Neural cell (in vitro differentiated cells): ENCODE measurements around the gene PI3. TPM values are rescaled to one million over a fixed set of nuclear protein-coding genes. Genes with fewer than 3 reads are reported as not detected.
"Not testable (repeated sequence)": the region's sequence is repeated elsewhere in the genome, so short reads cannot be mapped to it uniquely, and the experiment has no call there.

Source experiments
- H2AFZ ChIP-seq: fragments of 200-600, 300-800 bp; sonication (generic), shearing (Covaris generic); 2 replicates; pipeline ENCODE4 v1.6.0; 2014; ENCODE audit warnings: low read depth, mild to moderate bottlenecking, antibody characterized with exemption, low read length, moderate library complexity
- H3F3A ChIP-seq: fragments of 200-600 bp; shearing (Covaris generic); 2 replicates; pipeline ENCODE4 v1.6.1; 2016; ENCODE audit warnings: mild to moderate bottlenecking, moderate library complexity, mixed read lengths, antibody characterized with exemption, low read length; ENCODE audit not compliant: insufficient read depth, poor library complexity, severe bottlenecking
- H3K27ac ChIP-seq: fragments of 200-600, 300-800 bp; sonication (generic), shearing (Covaris generic); 2 replicates; pipeline ENCODE4 v1.5.1; 2014; ENCODE audit warnings: mild to moderate bottlenecking, low read length, moderate library complexity
- H3K27me3 ChIP-seq: fragments of 300-800, 200-600 bp; sonication (generic), shearing (Covaris generic); 2 replicates; pipeline ENCODE4 v1.6.0; 2014; ENCODE audit warnings: mild to moderate bottlenecking, low read depth, low read length, moderate library complexity; ENCODE audit not compliant: insufficient read depth
- H3K36me3 ChIP-seq: fragments of 300-800, 200-600 bp; sonication (generic), shearing (Covaris generic); 2 replicates; pipeline ENCODE4 v1.5.1; 2014; ENCODE audit warnings: mild to moderate bottlenecking, antibody characterized with exemption, low read length, moderate library complexity; ENCODE audit not compliant: insufficient read depth
- H3K4me2 ChIP-seq: fragments of 300-800, 200-600 bp; sonication (generic), shearing (Covaris generic); 2 replicates; pipeline ENCODE4 v1.6.0; 2014; ENCODE audit warnings: mild to moderate bottlenecking, low read length
- H3K4me3 ChIP-seq: fragments of 300-800, 200-600 bp; sonication (generic), shearing (Covaris generic); 2 replicates; pipeline ENCODE4 v1.5.1; 2014; ENCODE audit warnings: mild to moderate bottlenecking, low read length, moderate library complexity
- H3K79me2 ChIP-seq: fragments of 200-600 bp; shearing (Covaris generic); replicated peaks from 2 replicates; pipeline ENCODE4 v1.6.0; 2014; ENCODE audit warnings: mild to moderate bottlenecking, low read length, moderate library complexity; ENCODE audit not compliant: insufficient read depth
- H3K9ac ChIP-seq: fragments of 300-800, 200-600 bp; sonication (generic), shearing (Covaris generic); 2 replicates; pipeline ENCODE4 v1.6.1; 2016; ENCODE audit warnings: mild to moderate bottlenecking, low read length, mixed read lengths
- H3K9me2 ChIP-seq: fragments of 200-600 bp; shearing (Covaris generic); 2 replicates; pipeline ENCODE4 v1.6.1; 2016; ENCODE audit warnings: mild to moderate bottlenecking, low read length, mixed read lengths; ENCODE audit not compliant: insufficient read depth
- H3K9me3 ChIP-seq: fragments of 200-600, 300-800 bp; sonication (generic), shearing (Covaris generic); 2 replicates; pipeline ENCODE4 v1.6.1; 2016; ENCODE audit warnings: mild to moderate bottlenecking, mixed run types, low read length, moderate library complexity, mixed read lengths
- H4K20me1 ChIP-seq: fragments of 200-600 bp; shearing (Covaris generic); 2 replicates; pipeline ENCODE4 v1.6.1; 2016; ENCODE audit warnings: mild to moderate bottlenecking, mixed run types; ENCODE audit not compliant: insufficient read depth
- CTCF ChIP-seq: fragments of 450-650 bp; IDR thresholded peaks from 2 replicates; pipeline ENCODE4 v1.5.1; 2014; ENCODE audit warnings: antibody characterized with exemption, mild to moderate bottlenecking, moderate library complexity; ENCODE audit not compliant: poor library complexity, severe bottlenecking
- EP300 ChIP-seq: fragments of 450-650 bp; conservative IDR thresholded peaks from 2 replicates; pipeline ENCODE4 v1.6.1; 2014; ENCODE audit warnings: antibody characterized with exemption, mild to moderate bottlenecking, moderate library complexity; ENCODE audit not compliant: poor library complexity, severe bottlenecking
- EZH2 ChIP-seq: fragments of 200-600, 300-800 bp; shearing (Covaris generic), sonication (generic); IDR thresholded peaks from 2 replicates; pipeline ENCODE4 v1.6.1; 2014; ENCODE audit warnings: antibody characterized with exemption, low read length, borderline replicate concordance, mild to moderate bottlenecking; ENCODE audit not compliant: insufficient read depth, poor library complexity, severe bottlenecking
- MXI1 ChIP-seq: fragments of 450-650 bp; conservative IDR thresholded peaks from 2 replicates; pipeline ENCODE4 v1.6.1; 2014; ENCODE audit warnings: antibody characterized with exemption, mild to moderate bottlenecking; ENCODE audit not compliant: poor library complexity, severe bottlenecking
- POLR2AphosphoS5 ChIP-seq: IDR thresholded peaks from 2 replicates; pipeline ENCODE4 v1.6.1; 2012
- RAD21 ChIP-seq: fragments of 450-650 bp; conservative IDR thresholded peaks from 2 replicates; pipeline ENCODE4 v1.6.1; 2014; ENCODE audit warnings: antibody characterized with exemption, mild to moderate bottlenecking, moderate library complexity
- REST ChIP-seq: IDR thresholded peaks from 2 replicates; pipeline ENCODE4 v1.6.1; 2012; ENCODE audit warnings: borderline replicate concordance
- SMC3 ChIP-seq: fragments of 450-650 bp; conservative IDR thresholded peaks from 2 replicates; pipeline ENCODE4 v1.6.1; 2014; ENCODE audit warnings: antibody characterized with exemption, mild to moderate bottlenecking, moderate library complexity; ENCODE audit not compliant: poor library complexity
- TAF1 ChIP-seq: IDR thresholded peaks from 2 replicates; pipeline ENCODE4 v1.6.1; 2012; ENCODE audit warnings: low read depth
- polyA plus RNA-seq: library from polyadenylated mRNA; depleted of rRNA; stranded (reverse); fragments of >200 nt; gene quantifications from 2 replicates; pipeline ENCODE4 v1.2.3, GENCODE V29; 2014

The PI3 gene
- polyA plus RNA-seq, 1 donor from 2014 or later: 1.4 TPM

- Histone ChIP-seq H3F3A (no peaks in the 10 kb centered on the region), H2AFZ (no peak overlapping the region), H3K27me3 (no peaks in the 10 kb centered on the region), H3K79me2 (no peaks in the 10 kb centered on the region), H3K9ac (no peak overlapping the region), H3K4me3 (no peak overlapping the region), H3K9me3 (no peaks in the 10 kb centered on the region), H3K4me2 (no peak overlapping the region), H4K20me1 (no peaks in the 10 kb centered on the region), H3K9me2 (no peaks in the 10 kb centered on the region), H3K27ac (no peak overlapping the region), H3K36me3 (no peaks in the 10 kb centered on the region)
- TF ChIP-seq REST: no peak
- no peak for TF ChIP-seq SMC3
- TF ChIP-seq MXI1: no peak
- no peak for TF ChIP-seq EP300
- TF ChIP-seq CTCF: no peak
- no peak for TF ChIP-seq EZH2
- no peak for TF ChIP-seq RAD21
- no peak for TF ChIP-seq POLR2AphosphoS5
- TF ChIP-seq TAF1: no peak
Observed at GRCh38 chr20:45136911-45137310, 37.8 kb upstream of the PI3 start.

- Histone ChIP-seq H3K36me3 (no peaks in the 10 kb centered on the region), H2AFZ (no peak overlapping the region), H3K4me3 (no peak overlapping the region), H3K4me2 (no peak overlapping the region), H3K79me2 (no peaks in the 10 kb centered on the region), H3K27ac (no peak overlapping the region), H3F3A (no peaks in the 10 kb centered on the region), H4K20me1 (no peaks in the 10 kb centered on the region), H3K9ac (no peak overlapping the region), H3K9me3 (no peaks in the 10 kb centered on the region), H3K9me2 (no peaks in the 10 kb centered on the region), H3K27me3 (no peaks in the 10 kb centered on the region)
- TF ChIP-seq REST (no peak), TAF1 (no peak), RAD21 (no peak), POLR2AphosphoS5 (no peak), CTCF (no peak), MXI1 (no peak), EP300 (no peak), SMC3 (no peak), EZH2 (no peak)
Observed at GRCh38 chr20:45138561-45139300, 36.0 kb upstream of the PI3 start.

- H3K4me3 ChIP-seq, H3K4me2 ChIP-seq, H3K9me2 ChIP-seq, H3K27me3 ChIP-seq, H3K27ac ChIP-seq, H4K20me1 ChIP-seq, H3K9me3 ChIP-seq, H3K36me3 ChIP-seq, H3K9ac ChIP-seq, H2AFZ ChIP-seq, H3F3A ChIP-seq, H3K79me2 ChIP-seq: not testable (repeated sequence)
Observed at GRCh38 chr20:45139733-45140375, 34.8 kb upstream of the PI3 start.
